Fibroblast of skin of scalp (primary cell): ENCODE data around the gene PUS7.
A peak's percentile ranks its signal among the peaks of the same experiment; 100 is the strongest.
"Not testable (repeated sequence)": the region's sequence is repeated elsewhere in the genome, so short reads cannot be mapped to it uniquely, and the experiment has no call there.

Experiments used
- DNase-seq: peaks from one replicate; pipeline ENCODE4 v3.0.0-alpha.2; 2013

Gene PUS7

DNA sequence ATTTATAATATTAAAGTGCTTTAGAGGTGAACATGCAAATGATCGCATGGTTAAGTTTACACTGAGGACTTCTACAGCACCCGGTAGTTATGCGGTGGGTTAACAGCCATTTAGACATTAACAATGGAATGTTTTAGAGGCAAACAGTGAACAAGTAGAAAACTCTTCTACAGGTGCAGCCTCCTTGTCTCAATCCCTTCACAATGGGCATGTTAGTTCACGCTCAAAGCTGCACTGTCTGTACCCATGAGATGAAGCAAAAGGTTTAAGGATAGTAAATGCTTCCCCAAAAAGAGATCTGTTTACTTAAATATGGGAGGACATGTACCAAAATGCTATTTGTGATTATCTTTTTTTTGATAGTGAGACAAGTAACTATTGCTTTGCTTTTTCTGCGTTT is 25.1 kb downstream of the PUS7 start:
- DNase-seq = no peak

GRCh38 chr7:105496521-105496920 is 25.6 kb downstream of the PUS7 start:
- peak; percentile 78 for DNase-seq

- DNase-seq = peak; percentile 90
Measured at GRCh38 chr7:105493923-105494315, 28.2 kb downstream of the PUS7 start.

DNA sequence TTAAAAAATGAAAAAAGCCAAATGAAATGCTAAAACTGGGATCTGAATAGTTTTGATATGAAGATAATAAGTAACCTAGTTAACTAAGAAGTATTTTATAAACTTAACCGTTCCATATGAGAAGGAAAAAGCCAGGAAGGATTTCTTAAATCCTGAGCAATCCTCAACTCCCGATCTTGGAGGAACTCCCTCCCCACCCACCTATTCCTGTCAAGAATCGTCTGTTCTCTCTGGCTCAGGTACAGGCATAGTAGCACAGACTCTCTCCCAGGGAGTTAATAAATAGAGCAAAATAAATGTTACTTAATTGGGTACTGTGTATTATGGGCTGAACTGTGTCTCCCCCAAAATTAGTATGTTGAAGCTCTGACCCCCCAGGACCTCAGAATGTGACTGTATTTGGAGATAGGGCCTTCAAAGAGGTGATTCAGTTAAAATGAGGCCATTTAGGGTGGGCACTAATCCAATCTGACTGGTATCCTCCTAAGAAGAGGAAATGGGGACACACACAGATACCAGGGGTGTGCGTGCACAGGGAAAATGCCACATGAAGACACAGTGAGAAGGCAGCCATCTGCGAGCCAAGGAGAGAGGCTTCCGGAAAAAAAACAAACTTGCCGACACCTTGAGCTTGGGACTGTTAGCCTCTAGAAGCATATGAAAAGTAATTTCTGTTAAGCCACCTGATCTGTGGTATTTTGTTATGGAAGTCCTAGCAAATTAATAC is 28.7 kb downstream of the PUS7 start:
- DNase-seq = peak; percentile 3

GRCh38 chr7:105489409-105489808 is 32.7 kb downstream of the PUS7 start:
- no peak for DNase-seq

- peak; percentile 79 for DNase-seq
Measured at GRCh38 chr7:105487579-105488571, 34.2 kb downstream of the PUS7 start.

DNA sequence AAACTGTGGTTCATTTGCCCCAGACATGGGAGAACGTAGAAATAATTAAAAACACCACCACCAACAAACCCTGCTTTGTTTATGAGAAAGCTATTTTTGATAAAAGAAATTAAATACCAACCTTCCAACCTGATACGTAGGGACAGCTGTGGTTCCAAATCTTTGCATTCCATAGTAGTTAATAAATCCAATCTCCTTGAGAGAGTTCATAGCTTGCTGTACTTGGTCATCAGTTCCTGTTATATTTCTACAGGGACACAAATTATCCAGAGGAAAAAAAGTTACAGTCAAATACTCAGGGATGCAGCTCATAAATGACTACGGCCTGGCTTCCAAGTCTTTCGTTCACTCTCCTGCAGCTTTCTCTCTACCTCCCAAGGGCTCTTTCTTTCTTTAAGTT is 41.1 kb downstream of the PUS7 start:
- DNase-seq = peak; percentile 39

GRCh38 chr7:105478606-105479005 is 43.5 kb downstream of the PUS7 start:
- DNase-seq = no peak

DNA sequence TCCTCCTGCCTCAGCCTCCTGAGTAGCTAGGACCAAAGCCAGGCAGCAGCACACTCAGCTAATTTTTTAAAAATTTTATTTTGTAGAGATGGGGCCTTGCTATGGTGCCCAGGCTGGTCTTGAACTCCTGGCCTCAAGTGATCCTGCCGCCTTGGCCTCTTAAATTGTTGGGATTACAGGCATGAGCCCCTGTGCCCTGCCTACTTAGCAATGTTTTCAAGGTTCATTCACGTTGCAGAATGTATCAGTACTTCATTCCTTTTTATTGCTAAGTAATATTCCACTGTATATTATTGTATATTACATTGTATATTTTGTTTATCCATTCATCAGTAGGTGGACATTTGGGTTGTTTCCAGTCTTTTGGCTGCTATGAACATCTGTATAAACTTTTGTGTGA is 44.2 kb downstream of the PUS7 start:
- DNase-seq = no peak

- DNase-seq = no peak
Measured at GRCh38 chr7:105474045-105474444, 48.0 kb downstream of the PUS7 start.

DNA sequence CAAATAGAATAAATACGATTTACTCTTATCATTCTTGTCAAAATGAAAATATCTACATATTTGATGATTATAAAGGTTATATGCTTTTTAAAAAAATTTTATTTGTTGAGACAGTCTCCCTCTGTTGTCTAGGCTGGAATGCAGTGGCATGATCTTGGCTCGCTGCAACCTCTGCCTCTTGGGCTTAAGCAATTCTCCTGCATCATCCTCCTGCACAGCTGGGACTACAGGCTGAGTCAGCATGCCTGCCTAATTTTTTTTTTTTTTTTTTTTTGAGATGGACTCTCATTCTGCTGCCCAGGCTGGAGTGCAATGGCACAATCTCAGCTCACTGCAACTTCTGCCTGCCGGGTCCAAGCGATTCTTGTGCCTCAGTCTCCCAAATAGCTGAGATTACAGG is 48.9 kb downstream of the PUS7 start:
- DNase-seq = peak; percentile 81

DNA sequence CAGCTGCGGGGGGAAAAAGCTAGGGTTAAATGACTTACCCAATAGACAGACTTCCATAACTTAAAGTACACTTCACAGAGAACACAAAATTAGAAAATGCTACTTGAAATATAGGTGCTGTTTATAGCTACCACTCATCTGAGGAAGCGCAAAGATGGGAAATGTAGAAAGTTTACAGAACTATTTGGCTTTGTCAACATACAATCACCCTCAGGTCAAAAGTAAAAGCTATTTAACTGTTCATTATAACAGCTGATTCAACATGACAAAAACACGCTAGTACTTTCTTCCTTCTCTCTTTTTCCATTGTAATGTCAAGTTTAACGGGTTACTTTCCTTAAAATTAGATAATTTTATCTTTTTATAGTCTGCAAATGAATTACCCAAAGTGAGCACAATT is 51.2 kb downstream of the PUS7 start:
- no peak for DNase-seq

DNA sequence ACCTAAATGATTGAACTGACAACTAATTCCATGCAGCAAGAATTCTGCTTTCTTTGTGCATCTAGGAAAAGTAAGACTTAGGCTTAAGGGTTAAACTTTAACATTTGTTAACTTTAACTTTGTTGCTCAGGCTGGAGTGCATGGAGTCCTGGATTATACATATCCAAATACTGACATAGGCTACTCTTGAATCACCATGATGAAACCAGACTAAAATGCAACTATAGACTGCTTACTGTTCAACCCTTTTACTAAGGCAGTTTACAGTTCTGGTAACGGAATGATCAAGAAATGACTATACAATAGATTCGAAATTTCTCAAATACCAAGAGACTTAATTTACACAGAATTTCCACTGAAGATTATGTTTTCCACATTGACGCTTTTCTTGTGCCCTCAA is 52.0 kb downstream of the PUS7 start:
- DNase-seq = no peak

DNA sequence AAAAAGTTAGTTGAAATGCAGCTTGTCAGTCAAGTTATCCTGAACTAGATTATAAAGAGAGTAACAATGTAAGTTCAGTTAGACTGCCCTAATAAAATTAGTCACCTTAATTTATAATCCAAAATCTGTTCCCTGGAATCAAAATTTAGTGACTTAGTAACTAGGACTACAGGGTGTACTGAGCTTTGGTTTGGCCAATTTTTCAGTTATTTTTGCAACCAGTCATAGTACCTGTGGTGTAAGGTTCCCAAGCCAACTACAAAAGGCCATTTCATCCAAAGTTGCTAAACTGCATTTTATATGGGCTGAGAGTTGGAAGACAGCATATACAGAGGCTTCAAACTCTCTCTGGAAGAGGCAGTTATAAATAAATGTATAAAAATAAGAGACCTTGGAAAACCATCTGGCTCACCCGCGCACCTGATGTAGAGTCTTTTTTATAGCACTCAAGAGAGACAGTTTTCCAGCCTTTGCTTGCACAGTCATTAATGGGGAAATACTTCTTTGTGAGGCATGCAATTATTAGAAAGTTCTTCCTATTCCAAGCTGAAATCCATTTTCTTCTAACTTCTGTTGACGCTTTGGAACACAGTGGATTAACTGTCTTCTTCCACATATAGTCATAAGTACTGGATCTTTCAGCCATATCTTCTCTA is 59.2 kb downstream of the PUS7 start:
- DNase-seq = no peak

GRCh38 chr7:105461518-105461917 is 60.6 kb downstream of the PUS7 start:
- no peak for DNase-seq

GRCh38 chr7:105457619-105458225 is 64.3 kb downstream of the PUS7 start:
- DNase-seq = no peak

DNA sequence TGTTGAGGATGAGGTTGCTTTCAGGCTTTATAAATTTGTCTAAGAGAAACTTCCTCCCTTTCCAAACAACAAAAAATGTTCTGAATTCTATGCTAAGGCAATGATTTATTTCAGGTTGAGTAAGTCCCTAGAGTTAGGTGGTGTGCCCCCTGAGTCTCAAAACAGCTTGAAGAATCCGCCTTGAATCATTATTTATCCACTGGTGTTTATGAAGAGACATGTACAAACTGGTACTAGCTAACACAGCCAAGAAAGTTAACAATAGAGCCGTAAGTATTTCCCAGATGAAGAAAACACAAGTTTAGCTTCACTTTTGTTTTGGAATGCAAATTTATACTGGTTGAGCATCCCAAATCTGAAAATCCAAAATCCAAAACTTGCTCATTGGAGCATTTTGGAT is 67.2 kb downstream of the PUS7 start:
- DNase-seq = peak; percentile 11

GRCh38 chr7:105454095-105454747 is 67.8 kb downstream of the PUS7 start:
- peak; percentile 92 for DNase-seq

DNA sequence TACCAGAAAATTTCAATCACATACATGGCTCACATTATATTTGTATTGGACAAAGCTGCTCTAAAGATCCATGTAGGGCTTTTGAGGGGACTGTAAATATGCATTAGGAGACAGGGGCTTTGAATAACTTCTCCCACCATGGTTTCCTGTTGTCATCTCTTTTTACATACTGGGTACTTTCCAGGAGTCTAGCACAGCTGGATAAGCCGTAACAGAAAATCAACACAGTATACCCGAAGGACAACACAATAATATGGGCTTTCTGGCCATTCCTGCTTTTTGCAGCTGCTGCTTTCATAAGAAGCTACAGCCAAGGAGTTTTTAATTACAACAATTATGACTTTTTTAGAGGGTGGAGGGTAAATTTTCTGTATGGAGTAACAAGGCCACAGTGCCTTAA is 70.0 kb downstream of the PUS7 start:
- DNase-seq = no peak

- not testable (repeated sequence) for DNase-seq
Measured at GRCh38 chr7:105450870-105451269, 71.2 kb downstream of the PUS7 start.

DNA sequence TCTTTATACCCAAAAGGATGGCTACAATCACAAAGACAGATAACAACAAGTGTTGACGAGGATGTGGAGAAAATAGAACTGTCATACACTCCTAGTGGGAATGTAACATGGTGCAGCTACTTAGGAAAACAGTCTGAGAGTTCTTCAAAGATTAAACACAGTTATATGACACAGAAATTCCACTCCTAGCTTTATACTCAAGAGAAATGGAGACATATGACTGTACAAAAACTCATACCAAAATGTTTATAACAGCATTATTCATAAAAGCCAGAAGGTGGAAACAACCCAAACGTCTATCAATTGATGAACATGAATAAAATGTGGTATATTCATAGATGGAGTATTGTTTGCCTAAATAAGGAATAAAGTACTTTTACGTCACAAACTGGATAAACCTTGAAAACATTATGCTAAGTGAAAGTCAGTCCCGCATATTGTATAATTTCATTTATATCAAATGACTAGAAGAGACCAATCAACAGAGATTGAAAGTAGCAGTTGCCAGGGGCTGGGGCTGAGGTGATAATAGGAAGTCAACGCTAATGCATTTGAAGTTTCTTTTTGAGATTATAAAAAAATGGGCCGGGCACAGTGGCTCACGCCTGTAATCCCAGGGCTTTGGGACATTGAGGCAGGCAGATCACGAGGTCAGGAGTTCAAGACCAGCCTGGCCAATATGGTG is 71.8 kb downstream of the PUS7 start:
- peak; percentile 23 for DNase-seq

GRCh38 chr7:105448181-105448580 is 73.9 kb downstream of the PUS7 start:
- DNase-seq = no peak
